ENCODE data around the gene RAMP1. TPM values are rescaled to one million over a fixed set of nuclear protein-coding genes. Genes with fewer than 3 reads are reported as not detected.

RAMP1 gene
- total and polyA plus RNA-seq, 9 of the 15 experiments (the other 6 are each of a cell fraction or from before 2014, with no cell fraction given), result 0.72 to 0.77 TPM; not detected in 7

GRCh38 chr2:237943395-237944094 is 84.1 kb downstream of the RAMP1 start:
- DNase-seq (ENCODE audit: extremely low read depth in 1 of 4, low spot score in 3 of 4), result no peak
- BruUV-seq (replicated peaks), result no TSS peak
- intact Hi-C loops (cut with micrococcal nuclease), result no loop called here
- H3K4me3 ChIP-seq, result no peak overlapping the region
- H4K20me1 ChIP-seq (replicated peaks; ENCODE audit: control insufficient read depth, insufficient read depth, low read length), result no peaks in the 10 kb centered on the region
- no peaks in the 10 kb centered on the region for H3K79me2 ChIP-seq (ENCODE audit: control insufficient read depth, insufficient read depth, low read length)
- H3K9me1 ChIP-seq (ENCODE audit: control insufficient read depth, insufficient read depth, low read length), result no peaks in the 10 kb centered on the region
- peaks cover 31 to 38% of the 10 kb centered on the region in 2 experiments; a peak in 4 of 5 replicates for H3K4me1 ChIP-seq (replicated peaks in 1 of 2; ENCODE audit: control insufficient read depth in 2 of 2, insufficient read depth in 2 of 2, low read length in 2 of 2)
- FAIRE-seq, result no peak
- no peak overlapping the region for H3K9ac ChIP-seq (ENCODE audit: insufficient read depth in 1 of 2, low read depth in 2 of 2, low read length in 2 of 2)
- peaks cover 12% of the 10 kb centered on the region for H3K9me3 ChIP-seq (replicated peaks; ENCODE audit: control insufficient read depth, insufficient read depth, low read depth, low read length)
- in situ Hi-C loops (cut with MboI), result no loop called here
- ATAC-seq, result no peak
- no peaks in the 10 kb centered on the region for H3K27me3 ChIP-seq (ENCODE audit: control insufficient read depth in 2 of 2, insufficient read depth in 2 of 2, low read length in 2 of 2)
- ChIA-PET POLR2A (interaction anchor here (0.7 kb wide), 1 partner anchor 27 kb away, joined by 3 read pairs; no protein-coding TSS in a partner anchor), CTCF (ENCODE audit: low intra/inter-chr PET ratio) (no interaction called here)
- no peak overlapping the region for H3K27ac ChIP-seq (ENCODE audit: extremely low read depth, low read depth, low read length)
- 88% methylated on average over 7 of the region's 7 CpGs for WGBS (ENCODE audit: insufficient coverage, low coverage, missing lambda C conversion rate)
- H3K36me3 ChIP-seq (ENCODE audit: control insufficient read depth, insufficient read depth, low read length), result no peaks in the 10 kb centered on the region
- no peak overlapping the region for H3K4me2 ChIP-seq (ENCODE audit: insufficient read depth, low read length)
- H2AFZ ChIP-seq (ENCODE audit: low read depth, low read length), result no peak overlapping the region
- TF ChIP-seq HNRNPL (IDR thresholded peaks at IDR 0.05; ENCODE audit: low read depth, low read length) (no peak), KLF1 (tag; IDR thresholded peaks at IDR 0.05) (no peak), ATF2 (CRISPR knock-in tag; IDR thresholded peaks at IDR 0.05) (no peak), TAL1 (IDR thresholded peaks at IDR 0.05) (no peak), ZNF586 (CRISPR knock-in tag; conservative IDR thresholded peaks at IDR 0.05) (no peak), PKNOX1 (IDR thresholded peaks at IDR 0.05) (no peak), RBM25 (IDR thresholded peaks at IDR 0.05; ENCODE audit: low read depth, low read length, severe bottlenecking) (no peak), PHB2 (IDR thresholded peaks at IDR 0.05; ENCODE audit: low read depth) (no peak), CXXC5 (CRISPR knock-in tag; IDR thresholded peaks at IDR 0.05) (no peak), XRCC5 (IDR thresholded peaks at IDR 0.05; ENCODE audit: low read depth, low read length) (no peak), ZBTB40 (IDR thresholded peaks at IDR 0.05) (no peak), ZBTB40 (CRISPR knock-in tag; IDR thresholded peaks at IDR 0.05) (no peak)
